Retina (tissue), 1 donor: ENCODE results near the gene GLB1L3.
A peak's percentile ranks its signal among the peaks of the same experiment; 100 is the strongest.
"Not testable (repeated sequence)": the region's sequence is repeated elsewhere in the genome, so short reads cannot be mapped to it uniquely, and the experiment has no call there.

Source experiments
- DNase-seq: peaks from one replicate; pipeline ENCODE4 v3.0.0-alpha.2; 2016

GLB1L3 gene

DNA sequence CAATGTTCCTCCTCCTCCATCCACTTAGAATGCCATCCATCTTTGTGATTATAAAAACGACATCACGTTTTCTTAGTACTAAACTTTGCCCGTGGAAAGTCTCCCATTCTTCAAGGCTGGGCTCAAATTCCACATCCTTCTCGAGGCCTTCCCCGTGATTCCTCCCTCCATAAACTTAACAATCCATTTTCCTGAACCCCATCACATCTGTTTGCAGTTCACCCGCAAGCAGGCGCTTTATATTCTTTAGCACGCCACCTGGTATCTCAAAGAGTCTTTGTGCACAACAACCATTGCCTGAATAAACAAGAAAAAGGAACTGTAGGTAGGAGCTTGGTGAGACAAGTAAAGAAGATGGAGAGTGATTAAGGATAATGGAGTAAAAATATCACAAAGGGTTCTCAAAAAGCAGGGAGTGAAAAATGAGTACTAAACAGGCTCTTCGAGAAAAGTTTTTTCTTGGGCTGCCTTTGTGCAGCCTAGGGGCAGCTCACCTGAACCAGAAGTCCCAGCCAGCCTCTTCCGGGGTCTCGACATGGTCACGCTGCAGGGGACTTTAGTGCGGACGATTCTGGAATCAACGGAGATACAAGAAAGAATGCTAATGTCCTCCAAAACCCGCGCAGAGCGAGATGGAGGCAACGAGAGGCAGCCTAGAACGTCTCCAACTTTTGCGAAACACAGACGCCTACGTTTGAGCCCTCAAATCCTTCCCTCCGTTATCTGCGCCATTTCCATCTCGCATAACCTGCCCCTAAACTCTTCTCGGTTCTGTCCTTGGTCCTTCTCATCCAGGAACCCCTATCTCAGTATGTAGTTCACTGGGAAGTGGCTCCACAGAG, 23.6 kb upstream of the GLB1L3 start:
- no peak for DNase-seq

GRCh38 chr11:134253188-134253993, 22.8 kb upstream of the GLB1L3 start, which contains the start of the genes ACAD8 and THYN1:
Gene ACAD8, plus strand, starts transcription at chr11:134253568. Its CDS starts 33 bp downstream, at chr11:134253601.
Gene THYN1, minus strand, starts transcription at chr11:134253352. Its CDS starts 470 bp downstream, at chr11:134252882.
- peak; percentile 98 for DNase-seq

DNA sequence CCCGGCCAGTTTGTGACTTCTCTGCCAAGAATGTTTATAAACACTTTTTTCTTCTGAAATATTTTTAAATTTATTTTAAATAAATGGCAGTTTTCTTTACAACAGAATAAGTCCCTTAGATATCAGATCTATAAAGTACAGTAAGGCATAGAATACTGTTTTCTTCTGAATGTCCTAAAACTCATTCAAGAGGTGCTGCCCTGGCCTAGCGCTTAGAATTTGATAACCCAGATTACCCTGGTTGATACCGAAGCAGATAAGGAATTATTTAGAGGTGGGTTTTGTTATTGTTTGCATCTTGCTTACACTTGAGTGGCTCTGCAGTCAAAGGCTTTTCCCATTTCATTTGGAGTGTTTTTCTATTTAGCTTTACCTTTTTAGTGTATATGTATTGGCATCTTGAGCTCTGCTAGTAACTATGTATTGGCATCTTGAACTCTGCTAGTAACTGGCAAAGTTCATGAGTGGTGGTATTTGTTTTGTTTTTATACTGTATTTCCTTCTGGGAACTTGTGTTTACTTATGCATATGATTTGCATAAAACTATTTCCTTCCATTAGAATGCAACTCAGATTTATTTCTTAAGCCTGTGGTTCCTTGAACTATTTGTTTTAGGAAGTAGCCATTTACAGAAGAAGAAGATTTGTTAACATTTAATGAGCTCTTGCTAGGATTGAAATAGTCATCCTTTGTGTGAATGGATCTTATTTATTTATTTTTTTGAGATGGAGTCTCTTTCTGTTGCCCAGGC, 21.6 kb upstream of the GLB1L3 start:
- no peak for DNase-seq

- not testable (repeated sequence) for DNase-seq
Observed at GRCh38 chr11:134255184-134255561, 21.0 kb upstream of the GLB1L3 start.

GRCh38 chr11:134257101-134257500, 19.1 kb upstream of the GLB1L3 start:
- DNase-seq, result no peak

- no peak for DNase-seq
Observed at GRCh38 chr11:134258577-134258976, 17.6 kb upstream of the GLB1L3 start.

- DNase-seq, result no peak
Observed at GRCh38 chr11:134260503-134260902, 15.7 kb upstream of the GLB1L3 start.

- DNase-seq, result no peak
Observed at GRCh38 chr11:134260983-134261382, 15.2 kb upstream of the GLB1L3 start.

GRCh38 chr11:134261626-134262488, 14.3 kb upstream of the GLB1L3 start:
- no peak for DNase-seq

- DNase-seq, result no peak
Observed at GRCh38 chr11:134264966-134265764, 11.0 kb upstream of the GLB1L3 start.

DNA sequence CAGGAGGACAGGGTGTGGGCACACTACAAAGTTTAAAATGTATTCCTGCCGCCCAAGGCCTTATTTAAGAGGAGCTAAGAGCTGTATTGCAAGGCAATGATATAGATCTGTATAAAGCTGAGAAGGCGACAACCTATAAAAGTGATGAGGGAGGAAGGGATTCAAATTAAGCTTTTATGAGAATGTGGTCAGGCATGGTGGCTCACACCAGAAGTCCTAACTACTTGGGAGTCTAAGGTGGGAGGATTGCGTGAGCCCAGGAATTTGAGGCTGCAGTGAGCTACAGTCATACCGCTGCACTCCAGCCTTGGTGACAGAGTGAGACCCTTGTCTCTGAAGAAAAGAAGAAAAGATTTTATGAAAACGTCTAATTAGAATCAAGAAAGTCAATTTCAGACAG, 9.7 kb upstream of the GLB1L3 start:
- no peak for DNase-seq

DNA sequence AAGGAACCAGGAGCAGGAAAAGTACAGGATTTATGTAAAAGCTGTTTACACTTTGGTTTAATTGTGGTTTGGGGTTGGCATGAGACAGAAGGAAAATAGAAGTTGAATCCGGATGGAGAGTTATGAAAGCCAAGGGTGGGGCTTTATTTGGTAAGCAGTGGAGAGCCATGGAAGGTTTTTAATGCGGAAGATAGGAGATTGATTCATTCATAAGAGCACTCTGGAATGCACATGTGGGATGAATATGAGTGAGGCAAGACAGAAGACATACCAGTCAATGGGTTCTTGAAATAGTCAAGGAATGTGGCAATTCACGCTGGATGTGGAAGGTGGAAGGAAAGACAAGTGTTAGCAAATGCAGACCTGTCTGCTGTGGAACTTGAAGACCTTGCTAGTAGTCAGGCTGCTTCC, 9.3 kb upstream of the GLB1L3 start:
- DNase-seq, result no peak

- no peak for DNase-seq
Observed at GRCh38 chr11:134267461-134267860, 8.7 kb upstream of the GLB1L3 start.

GRCh38 chr11:134267966-134268365, 8.2 kb upstream of the GLB1L3 start:
- no peak for DNase-seq

GRCh38 chr11:134270250-134270714, 5.9 kb upstream of the GLB1L3 start:
- DNase-seq, result no peak

DNA sequence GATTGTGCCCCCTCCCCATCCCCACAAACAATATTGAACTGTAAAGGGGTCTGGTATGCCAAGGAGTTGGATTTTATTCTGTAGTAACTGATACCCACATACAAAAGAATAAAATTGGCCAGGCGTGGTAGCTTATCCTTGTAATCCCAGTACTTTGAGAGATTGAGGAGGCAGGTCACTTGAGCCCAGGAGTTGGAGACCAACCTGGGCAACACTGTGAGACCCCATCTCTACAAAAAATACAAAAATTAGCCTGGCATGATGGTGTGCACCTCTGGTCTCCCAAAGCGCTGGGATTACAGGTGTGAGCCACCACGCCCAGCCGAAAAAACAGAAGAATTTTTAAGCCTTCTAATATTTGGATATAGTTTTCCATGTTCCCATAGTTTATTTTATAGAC, 4.2 kb upstream of the GLB1L3 start:
- DNase-seq, result no peak

GRCh38 chr11:134272381-134273316, 3.5 kb upstream of the GLB1L3 start:
- peak; percentile 55 for DNase-seq

DNA sequence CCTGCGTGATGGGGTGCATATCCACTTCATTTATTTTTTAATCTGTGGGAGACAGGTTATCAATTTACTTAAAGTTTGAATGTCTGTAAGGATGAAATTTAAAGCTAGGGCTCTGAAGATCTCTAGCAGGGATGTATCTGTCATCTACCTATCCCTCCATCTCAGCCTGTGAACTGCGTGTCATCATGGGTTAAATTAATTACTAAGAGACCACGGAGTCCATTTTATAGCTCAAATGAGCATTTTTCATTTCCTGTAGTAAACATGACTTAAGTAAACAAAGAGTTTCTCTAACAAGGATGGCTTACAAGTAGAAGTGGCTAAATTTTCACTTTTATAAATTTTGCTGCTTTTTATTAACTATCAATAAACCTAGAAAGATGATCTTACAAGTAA, 2.9 kb upstream of the GLB1L3 start:
- no peak for DNase-seq

DNA sequence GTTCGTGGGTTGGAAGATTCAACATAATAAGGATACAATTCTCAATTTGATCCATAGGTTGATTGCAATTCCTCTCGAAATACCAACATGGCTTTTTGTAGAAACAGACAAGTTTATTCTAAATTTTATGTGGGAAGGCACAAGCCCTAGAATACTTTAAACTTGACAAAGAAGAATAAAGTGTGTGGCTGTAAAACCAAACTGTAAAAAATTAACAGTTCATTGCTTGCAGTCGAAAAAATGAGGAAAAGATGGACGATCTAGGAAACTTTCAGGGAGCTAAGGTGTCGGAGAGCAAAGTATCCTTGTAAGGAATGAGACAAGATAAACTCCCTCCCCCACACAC, 1.0 kb upstream of the GLB1L3 start:
- no peak for DNase-seq
